Measurements from ENCODE around the gene GPX4.

Gene GPX4

DNA sequence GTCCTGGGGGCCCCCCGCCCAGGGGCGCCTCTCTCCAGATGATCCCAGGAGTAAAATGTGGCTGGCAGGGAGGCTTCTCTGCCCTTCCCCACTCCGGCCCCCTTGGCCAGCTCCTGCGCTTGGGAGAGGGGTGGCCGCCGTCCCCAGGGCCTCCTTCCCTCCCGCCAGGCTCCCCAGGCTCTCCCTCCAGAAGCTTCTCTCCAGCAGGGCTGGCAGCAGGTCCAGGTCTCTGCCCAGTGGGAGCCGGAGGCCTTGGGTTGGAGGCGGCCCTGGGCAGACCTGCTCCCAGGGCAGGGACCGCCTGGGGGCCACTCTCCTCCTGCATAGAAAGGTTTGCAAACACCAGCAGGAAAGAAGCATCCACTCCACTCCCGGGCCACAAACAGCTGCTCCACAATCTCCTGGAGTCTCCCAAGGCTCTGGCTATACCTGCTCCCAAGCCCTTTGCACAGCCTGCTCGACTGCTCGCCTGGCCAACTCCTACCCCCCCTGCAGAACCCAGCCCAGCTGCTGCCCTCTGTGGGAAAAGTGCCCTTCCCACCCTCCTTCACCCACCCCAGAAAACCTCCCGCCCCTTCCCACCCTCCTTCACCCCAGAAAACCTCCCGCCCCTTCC lies 44.2 kb downstream of the GPX4 start:
- no peak overlapping the region for H2BK120ac ChIP-seq (ENCODE audit: insufficient read depth, low read length, poor library complexity)
- no peak overlapping the region for H4K8ac ChIP-seq (ENCODE audit: low read depth, low read length)
- no peaks in the 10 kb centered on the region for H3K79me2 ChIP-seq (ENCODE audit: control insufficient read depth, insufficient read depth, low read length, poor library complexity)
- no peak overlapping the region for H3K14ac ChIP-seq (ENCODE audit: low read length)
- H3K27ac ChIP-seq (ENCODE audit: low read depth, low read length), result no peak overlapping the region
- H3K4me1 ChIP-seq (ENCODE audit: control insufficient read depth in 1 of 2, insufficient read depth in 2 of 2, low read length in 2 of 2), result no peaks in the 10 kb centered on the region
- H2BK12ac ChIP-seq (ENCODE audit: low read length), result no peak overlapping the region
- H3K23ac ChIP-seq (ENCODE audit: low read length), result no peak overlapping the region
- no peak overlapping the region for H3K9ac ChIP-seq (ENCODE audit: low read length)
- no peaks in the 10 kb centered on the region for H3K27me3 ChIP-seq (ENCODE audit: insufficient read depth, low read length)
- H3K4me2 ChIP-seq (ENCODE audit: low read length), result no peak overlapping the region
- H4K12ac ChIP-seq (ENCODE audit: low read depth, low read length), result no peak overlapping the region
- DNase-seq, result no peak
- WGBS (ENCODE audit: extremely low coverage, insufficient coverage, insufficient read length), result no CpG with 5 or more reads among the region's 15 CpGs
- H3K18ac ChIP-seq (ENCODE audit: low read length), result no peak overlapping the region
- no peak overlapping the region for H4K91ac ChIP-seq (ENCODE audit: low read depth, low read length)
- no peaks in the 10 kb centered on the region for H3K79me1 ChIP-seq (ENCODE audit: low read length)
- H2BK5ac ChIP-seq (ENCODE audit: low read depth, low read length, poor library complexity), result no peak overlapping the region
- peaks cover 62 to 71% of the 10 kb centered on the region in 2 experiments for H3K36me3 ChIP-seq (ENCODE audit: control insufficient read depth in 1 of 2, insufficient read depth in 2 of 2, low read length in 2 of 2)
- no peak overlapping the region for H2AFZ ChIP-seq (ENCODE audit: insufficient read depth, low read length, poor library complexity)
- no peak overlapping the region for H3K4ac ChIP-seq (ENCODE audit: low read depth, low read length)
- no peak overlapping the region for H2AK5ac ChIP-seq (ENCODE audit: low read length)
- H3K9me3 ChIP-seq (ENCODE audit: insufficient read depth, low read depth, low read length), result peaks cover 7% of the 10 kb centered on the region
- H3K4me3 ChIP-seq (ENCODE audit: low read depth, low read length), result no peak overlapping the region

DNA sequence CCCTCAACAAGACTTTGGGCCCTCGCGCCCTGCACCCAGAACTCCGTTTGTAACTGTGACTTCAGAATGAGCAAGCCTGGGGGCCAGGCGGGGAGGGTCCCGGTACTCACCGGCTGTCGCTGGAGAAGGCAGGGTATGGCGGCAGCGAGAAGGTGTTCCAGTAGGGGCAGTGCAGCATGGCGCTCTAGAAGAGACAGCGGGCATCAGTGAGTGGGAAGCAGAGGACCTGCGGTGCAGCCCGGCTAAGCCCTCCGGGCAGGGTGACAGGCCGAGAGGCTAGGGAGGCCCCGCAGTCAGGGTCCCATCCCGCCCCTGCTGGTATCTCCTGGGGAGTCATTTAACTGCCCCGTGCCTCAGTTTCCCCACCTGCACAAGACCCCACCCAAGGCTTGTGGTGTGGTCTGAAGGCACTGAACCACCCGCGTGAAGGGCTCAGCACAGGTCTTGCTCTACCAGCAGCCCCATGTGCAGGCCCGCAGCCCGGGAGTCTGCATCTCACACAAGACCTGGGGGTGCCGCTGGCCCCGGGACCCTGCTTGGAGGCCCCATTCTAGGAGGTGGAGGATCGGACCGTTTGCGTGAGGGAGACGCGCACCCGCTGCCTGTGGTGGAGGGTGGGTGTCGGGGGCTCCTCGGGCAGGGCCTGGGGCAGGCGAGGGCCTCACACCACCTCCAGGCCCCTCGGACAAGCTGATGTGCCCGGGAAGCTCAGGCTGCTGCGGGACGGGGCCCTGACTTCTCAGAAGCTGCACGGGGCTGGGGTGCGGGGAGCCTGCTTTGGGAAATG lies 45.7 kb downstream of the GPX4 start:
- no peaks in the 10 kb centered on the region for H3K4me1 ChIP-seq (ENCODE audit: control insufficient read depth in 1 of 2, insufficient read depth in 2 of 2, low read length in 2 of 2)

DNA sequence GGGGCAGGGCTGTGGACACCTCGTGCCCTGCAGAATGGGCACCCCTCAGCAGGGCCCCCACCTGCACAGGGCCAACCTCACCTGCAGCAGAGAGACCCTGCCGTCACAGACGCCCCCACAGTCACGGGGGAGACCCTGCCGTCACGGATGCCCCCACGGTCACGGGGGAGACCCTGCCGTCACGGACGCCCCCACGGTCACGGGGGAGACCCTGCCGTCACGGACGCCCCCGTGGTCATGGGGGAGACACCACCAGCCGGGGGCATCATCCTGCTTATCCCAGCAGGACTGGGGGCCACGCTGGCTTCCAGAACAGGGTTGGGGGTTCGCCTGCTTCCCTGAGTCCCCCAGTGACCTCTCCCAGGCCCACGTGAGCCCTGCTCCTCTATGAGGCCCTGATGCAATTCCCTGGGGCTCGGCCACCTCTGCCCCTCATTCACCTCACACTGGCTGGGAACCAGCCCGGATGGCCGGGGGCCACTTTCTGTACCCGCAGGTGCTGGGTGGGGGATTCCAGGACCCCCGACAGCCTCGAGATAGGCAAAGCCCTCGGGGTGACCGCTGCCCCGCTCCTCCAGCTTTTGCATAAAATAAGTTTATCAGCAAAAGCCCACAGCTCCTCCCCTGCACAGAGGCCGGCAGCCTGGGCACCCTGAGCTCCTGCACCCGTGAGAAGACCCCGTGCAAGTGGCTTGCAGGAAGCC lies 46.7 kb downstream of the GPX4 start:
- Histone ChIP-seq H3K9ac (ENCODE audit: low read length) (no peak overlapping the region), H3K9me3 (ENCODE audit: insufficient read depth, low read depth, low read length) (peaks cover 1% of the 10 kb centered on the region), H3K4ac (ENCODE audit: low read depth, low read length) (no peak overlapping the region), H3K36me3 (ENCODE audit: control insufficient read depth in 1 of 2, insufficient read depth in 2 of 2, low read length in 2 of 2) (peaks cover 57 to 70% of the 10 kb centered on the region in 2 experiments), H3K4me1 (ENCODE audit: control insufficient read depth in 1 of 2, insufficient read depth in 2 of 2, low read length in 2 of 2) (peaks cover 4% of the 10 kb centered on the region in 2 experiments), H2BK120ac (ENCODE audit: insufficient read depth, low read length, poor library complexity) (no peak overlapping the region), H3K4me3 (ENCODE audit: low read depth, low read length) (no peak overlapping the region), H3K27ac (ENCODE audit: low read depth, low read length) (no peak overlapping the region), H3K4me2 (ENCODE audit: low read length) (no peak overlapping the region), H2BK5ac (ENCODE audit: low read depth, low read length, poor library complexity) (no peak overlapping the region), H3K18ac (ENCODE audit: low read length) (no peak overlapping the region), H2AK5ac (ENCODE audit: low read length) (no peak overlapping the region), H3K23ac (ENCODE audit: low read length) (no peak overlapping the region), H3K14ac (ENCODE audit: low read length) (no peak overlapping the region), H4K91ac (ENCODE audit: low read depth, low read length) (no peak overlapping the region), H3K27me3 (ENCODE audit: insufficient read depth, low read length) (no peaks in the 10 kb centered on the region), H2AFZ (ENCODE audit: insufficient read depth, low read length, poor library complexity) (no peak overlapping the region), H4K8ac (ENCODE audit: low read depth, low read length) (no peak overlapping the region), H3K79me2 (ENCODE audit: control insufficient read depth, insufficient read depth, low read length, poor library complexity) (no peaks in the 10 kb centered on the region), H2BK12ac (ENCODE audit: low read length) (no peak overlapping the region), H3K79me1 (ENCODE audit: low read length) (peaks cover 3% of the 10 kb centered on the region), H4K12ac (ENCODE audit: low read depth, low read length) (no peak overlapping the region)
- no peak for DNase-seq
- WGBS (ENCODE audit: extremely low coverage, insufficient coverage, insufficient read length), result no CpG with 5 or more reads among the region's 33 CpGs

More for the DNA sequence above, 45.7 kb downstream of the GPX4 start:
- no peak overlapping the region for H3K4me2 ChIP-seq (ENCODE audit: low read length)
- no peak overlapping the region for H2BK12ac ChIP-seq (ENCODE audit: low read length)
- H3K79me1 ChIP-seq (ENCODE audit: low read length), result no peaks in the 10 kb centered on the region
- no peak overlapping the region for H2AK5ac ChIP-seq (ENCODE audit: low read length)
- no peak overlapping the region for H3K18ac ChIP-seq (ENCODE audit: low read length)
- no peaks in the 10 kb centered on the region for H3K27me3 ChIP-seq (ENCODE audit: insufficient read depth, low read length)
- no peak for DNase-seq
- no peak overlapping the region for H2AFZ ChIP-seq (ENCODE audit: insufficient read depth, low read length, poor library complexity)
- no peak overlapping the region for H3K4me3 ChIP-seq (ENCODE audit: low read depth, low read length)
- no peak overlapping the region for H2BK120ac ChIP-seq (ENCODE audit: insufficient read depth, low read length, poor library complexity)
- H3K36me3 ChIP-seq (ENCODE audit: control insufficient read depth in 1 of 2, insufficient read depth in 2 of 2, low read length in 2 of 2), result peaks cover 57 to 71% of the 10 kb centered on the region in 2 experiments
- peaks cover 1% of the 10 kb centered on the region for H3K9me3 ChIP-seq (ENCODE audit: insufficient read depth, low read depth, low read length)
- WGBS (ENCODE audit: extremely low coverage, insufficient coverage, insufficient read length), result no CpG with 5 or more reads among the region's 39 CpGs
- no peak overlapping the region for H4K12ac ChIP-seq (ENCODE audit: low read depth, low read length)
- no peak overlapping the region for H3K27ac ChIP-seq (ENCODE audit: low read depth, low read length)
- H3K4ac ChIP-seq (ENCODE audit: low read depth, low read length), result no peak overlapping the region
- H3K23ac ChIP-seq (ENCODE audit: low read length), result no peak overlapping the region
- no peak overlapping the region for H2BK5ac ChIP-seq (ENCODE audit: low read depth, low read length, poor library complexity)
- H4K91ac ChIP-seq (ENCODE audit: low read depth, low read length), result no peak overlapping the region
- H3K14ac ChIP-seq (ENCODE audit: low read length), result no peak overlapping the region
- no peak overlapping the region for H3K9ac ChIP-seq (ENCODE audit: low read length)
- no peak overlapping the region for H4K8ac ChIP-seq (ENCODE audit: low read depth, low read length)
- no peaks in the 10 kb centered on the region for H3K79me2 ChIP-seq (ENCODE audit: control insufficient read depth, insufficient read depth, low read length, poor library complexity)

DNA sequence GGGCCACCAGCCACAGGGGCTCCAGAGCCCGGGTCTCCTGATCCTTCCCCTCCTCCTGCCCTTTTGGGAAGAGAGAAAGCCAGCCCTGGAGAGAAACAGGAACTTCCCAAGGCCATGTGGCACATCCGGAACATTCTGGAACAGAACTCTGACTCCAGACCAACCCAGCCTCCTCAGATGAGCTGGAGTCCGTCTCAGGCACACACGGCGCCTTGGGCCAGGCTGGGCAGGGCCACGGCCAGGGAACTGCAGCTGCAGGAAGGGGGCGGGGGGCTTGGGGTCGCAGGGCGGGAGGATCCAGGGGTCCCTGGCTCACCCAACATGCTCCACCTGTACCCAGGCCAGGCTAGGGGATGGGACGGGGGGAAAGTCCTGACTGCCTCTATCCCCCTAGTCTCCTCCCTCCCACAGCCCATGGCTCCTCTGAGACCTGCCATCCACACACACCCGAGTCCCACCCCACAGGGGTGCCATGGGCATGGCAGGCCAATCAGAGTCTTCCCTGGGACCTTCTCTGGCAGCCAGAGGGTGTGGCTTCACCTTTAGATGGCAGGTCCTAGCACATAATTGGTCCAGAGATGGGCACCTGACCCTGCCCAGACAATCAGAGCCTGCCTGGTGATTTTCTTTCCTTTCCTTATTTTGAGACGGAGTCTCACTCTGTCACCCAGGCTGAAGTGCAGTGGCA lies 47.4 kb downstream of the GPX4 start:
- H3K4me3 ChIP-seq (ENCODE audit: low read depth, low read length), result no peak overlapping the region
- H3K4me1 ChIP-seq (ENCODE audit: control insufficient read depth in 1 of 2, insufficient read depth in 2 of 2, low read length in 2 of 2), result peaks cover 4 to 10% of the 10 kb centered on the region in 2 experiments
- H2AK5ac ChIP-seq (ENCODE audit: low read length), result no peak overlapping the region
- no peak overlapping the region for H3K9ac ChIP-seq (ENCODE audit: low read length)
- H4K12ac ChIP-seq (ENCODE audit: low read depth, low read length), result no peak overlapping the region
- DNase-seq, result no peak
- no peak overlapping the region for H3K18ac ChIP-seq (ENCODE audit: low read length)
- H2BK5ac ChIP-seq (ENCODE audit: low read depth, low read length, poor library complexity), result no peak overlapping the region
- WGBS (ENCODE audit: extremely low coverage, insufficient coverage, insufficient read length), result no CpG with 5 or more reads among the region's 12 CpGs
- no peak overlapping the region for H2BK120ac ChIP-seq (ENCODE audit: insufficient read depth, low read length, poor library complexity)
- no peak overlapping the region for H3K23ac ChIP-seq (ENCODE audit: low read length)
- no peak overlapping the region for H3K27ac ChIP-seq (ENCODE audit: low read depth, low read length)
- peaks cover 3% of the 10 kb centered on the region for H3K79me1 ChIP-seq (ENCODE audit: low read length)
- H4K91ac ChIP-seq (ENCODE audit: low read depth, low read length), result no peak overlapping the region
- no peaks in the 10 kb centered on the region for H3K79me2 ChIP-seq (ENCODE audit: control insufficient read depth, insufficient read depth, low read length, poor library complexity)
- no peak overlapping the region for H2AFZ ChIP-seq (ENCODE audit: insufficient read depth, low read length, poor library complexity)
- no peak overlapping the region for H3K4me2 ChIP-seq (ENCODE audit: low read length)
- peaks cover 51 to 64% of the 10 kb centered on the region in 2 experiments for H3K36me3 ChIP-seq (ENCODE audit: control insufficient read depth in 1 of 2, insufficient read depth in 2 of 2, low read length in 2 of 2)
- no peak overlapping the region for H2BK12ac ChIP-seq (ENCODE audit: low read length)
- H3K27me3 ChIP-seq (ENCODE audit: insufficient read depth, low read length), result no peaks in the 10 kb centered on the region
- no peak overlapping the region for H3K14ac ChIP-seq (ENCODE audit: low read length)
- peaks cover 1% of the 10 kb centered on the region for H3K9me3 ChIP-seq (ENCODE audit: insufficient read depth, low read depth, low read length)
- no peak overlapping the region for H4K8ac ChIP-seq (ENCODE audit: low read depth, low read length)
- H3K4ac ChIP-seq (ENCODE audit: low read depth, low read length), result no peak overlapping the region
